Measurements from ENCODE around the gene SLAMF1.

SLAMF1 gene

DNA sequence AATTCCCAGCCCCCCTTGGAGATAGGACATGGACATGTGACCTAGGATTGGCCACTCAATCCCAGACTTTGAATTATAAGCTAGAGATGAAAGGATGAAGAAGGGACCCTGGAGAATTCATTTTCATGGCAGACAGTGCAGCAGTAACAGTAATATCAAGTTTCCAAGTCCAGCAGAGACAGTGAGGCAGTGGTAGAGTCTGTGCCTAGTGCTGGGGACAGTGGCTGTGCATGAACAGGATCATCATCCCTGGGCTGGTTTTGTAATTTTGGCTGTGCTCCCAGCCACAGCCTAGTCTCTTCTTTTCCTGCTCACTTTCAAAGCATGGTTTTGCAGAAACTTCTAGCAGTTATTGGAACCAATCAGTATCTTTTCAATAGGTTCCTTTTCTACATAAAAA lies 37.9 kb downstream of the SLAMF1 start:
- no peak overlapping the region for H3K9ac ChIP-seq (ENCODE audit: low read length)
- H4K20me1 ChIP-seq (ENCODE audit: insufficient read depth, low read length) = no peaks in the 10 kb centered on the region
- H2AFZ ChIP-seq (ENCODE audit: low read depth, low read length) = no peak overlapping the region
- TF ChIP-seq, protein P1, sequence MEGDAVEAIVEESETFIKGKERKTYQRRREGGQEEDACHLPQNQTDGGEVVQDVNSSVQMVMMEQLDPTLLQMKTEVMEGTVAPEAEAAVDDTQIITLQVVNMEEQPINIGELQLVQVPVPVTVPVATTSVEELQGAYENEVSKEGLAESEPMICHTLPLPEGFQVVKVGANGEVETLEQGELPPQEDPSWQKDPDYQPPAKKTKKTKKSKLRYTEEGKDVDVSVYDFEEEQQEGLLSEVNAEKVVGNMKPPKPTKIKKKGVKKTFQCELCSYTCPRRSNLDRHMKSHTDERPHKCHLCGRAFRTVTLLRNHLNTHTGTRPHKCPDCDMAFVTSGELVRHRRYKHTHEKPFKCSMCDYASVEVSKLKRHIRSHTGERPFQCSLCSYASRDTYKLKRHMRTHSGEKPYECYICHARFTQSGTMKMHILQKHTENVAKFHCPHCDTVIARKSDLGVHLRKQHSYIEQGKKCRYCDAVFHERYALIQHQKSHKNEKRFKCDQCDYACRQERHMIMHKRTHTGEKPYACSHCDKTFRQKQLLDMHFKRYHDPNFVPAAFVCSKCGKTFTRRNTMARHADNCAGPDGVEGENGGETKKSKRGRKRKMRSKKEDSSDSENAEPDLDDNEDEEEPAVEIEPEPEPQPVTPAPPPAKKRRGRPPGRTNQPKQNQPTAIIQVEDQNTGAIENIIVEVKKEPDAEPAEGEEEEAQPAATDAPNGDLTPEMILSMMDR (IDR thresholded peaks at IDR 0.05; ENCODE audit: low read depth, low read length) = no peak
- no peak for TF ChIP-seq EZH2phosphoT487 (IDR thresholded peaks at IDR 0.05; ENCODE audit: low read depth)
- no peak overlapping the region for H3K27ac ChIP-seq (ENCODE audit: low read length)
- H3K79me2 ChIP-seq (ENCODE audit: low read length) = no peaks in the 10 kb centered on the region
- H3K9me3 ChIP-seq (ENCODE audit: insufficient read depth, low read length) = no peaks in the 10 kb centered on the region
- peaks cover 56% of the 10 kb centered on the region for H3K4me1 ChIP-seq (ENCODE audit: low read length)
- H3K4me3 ChIP-seq (ENCODE audit: low read length) = no peak overlapping the region
- peaks cover 9% of the 10 kb centered on the region; the same call in 1 of the 2 replicates for H3K27me3 ChIP-seq (ENCODE audit: low read depth, low read length)
- H3K36me3 ChIP-seq (replicated peaks; ENCODE audit: low read depth, low read length) = no peaks in the 10 kb centered on the region
- no peak overlapping the region for H3K4me2 ChIP-seq (ENCODE audit: low read length)

DNA sequence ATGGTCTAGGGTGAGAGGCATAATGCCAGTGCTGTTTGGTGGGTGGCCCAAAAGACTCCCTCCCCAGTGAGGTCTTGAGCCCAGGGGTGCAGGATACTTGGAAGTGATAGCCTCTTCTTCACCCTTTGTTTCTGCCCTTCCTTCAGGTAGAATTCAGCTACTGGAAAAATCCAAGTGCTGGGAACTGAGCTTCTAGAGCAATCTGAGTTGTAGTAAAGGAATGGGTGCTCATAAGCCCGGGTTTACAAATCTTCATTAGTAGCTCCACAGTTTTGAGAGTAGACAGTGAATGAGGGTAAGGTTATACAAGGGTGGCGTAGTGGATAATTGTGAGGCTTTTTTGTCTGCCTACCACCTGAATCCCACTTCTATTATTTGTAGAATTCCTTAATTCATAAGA lies 38.3 kb downstream of the SLAMF1 start:
- Histone ChIP-seq H3K79me2 (ENCODE audit: low read length) (no peaks in the 10 kb centered on the region), H3K27me3 (ENCODE audit: low read depth, low read length) (peaks cover 5% of the 10 kb centered on the region; the same call in 1 of the 2 replicates), H3K27ac (ENCODE audit: low read length) (no peak overlapping the region), H3K4me3 (ENCODE audit: low read length) (no peak overlapping the region), H3K4me1 (ENCODE audit: low read length) (peaks cover 56% of the 10 kb centered on the region), H3K4me2 (ENCODE audit: low read length) (no peak overlapping the region), H3K9me3 (ENCODE audit: insufficient read depth, low read length) (no peaks in the 10 kb centered on the region), H4K20me1 (ENCODE audit: insufficient read depth, low read length) (no peaks in the 10 kb centered on the region), H3K36me3 (replicated peaks; ENCODE audit: low read depth, low read length) (no peaks in the 10 kb centered on the region), H2AFZ (ENCODE audit: low read depth, low read length) (no peak overlapping the region), H3K9ac (ENCODE audit: low read length) (no peak overlapping the region)
- TF ChIP-seq, protein P1 (IDR thresholded peaks at IDR 0.05; ENCODE audit: low read depth, low read length) = no peak
- TF ChIP-seq EZH2phosphoT487 (IDR thresholded peaks at IDR 0.05; ENCODE audit: low read depth) = no peak

DNA sequence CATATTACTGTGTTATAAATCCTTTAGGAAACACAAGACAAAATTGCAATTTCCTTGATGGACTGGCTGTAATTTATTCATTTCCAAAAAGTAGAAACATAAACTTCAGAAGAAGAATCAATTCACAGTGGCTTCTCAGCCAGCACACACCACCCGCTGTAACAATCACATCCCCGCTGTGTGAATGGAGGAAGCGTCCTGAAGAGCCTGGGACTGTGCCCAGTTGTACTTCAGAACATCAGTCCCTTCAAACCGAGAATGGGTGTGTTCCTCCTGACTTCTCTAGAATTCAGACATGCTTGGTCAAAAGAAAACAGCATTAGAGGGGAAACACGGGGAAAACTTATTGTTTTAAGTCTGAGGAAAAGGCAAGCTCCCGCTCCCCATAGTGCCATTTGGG lies 38.8 kb downstream of the SLAMF1 start:
- Histone ChIP-seq H3K27me3 (ENCODE audit: low read depth, low read length) (peaks cover 2% of the 10 kb centered on the region; the same call in 1 of the 2 replicates), H3K9me3 (ENCODE audit: insufficient read depth, low read length) (no peaks in the 10 kb centered on the region), H3K79me2 (ENCODE audit: low read length) (no peaks in the 10 kb centered on the region), H4K20me1 (ENCODE audit: insufficient read depth, low read length) (no peaks in the 10 kb centered on the region), H3K36me3 (replicated peaks; ENCODE audit: low read depth, low read length) (no peaks in the 10 kb centered on the region), H3K27ac (ENCODE audit: low read length) (no peak overlapping the region), H2AFZ (ENCODE audit: low read depth, low read length) (no peak overlapping the region), H3K4me2 (ENCODE audit: low read length) (no peak overlapping the region), H3K4me1 (ENCODE audit: low read length) (peaks cover 56% of the 10 kb centered on the region), H3K9ac (ENCODE audit: low read length) (no peak overlapping the region), H3K4me3 (ENCODE audit: low read length) (no peak overlapping the region)
- no peak for TF ChIP-seq EZH2phosphoT487 (IDR thresholded peaks at IDR 0.05; ENCODE audit: low read depth)
- TF ChIP-seq, protein P1 (IDR thresholded peaks at IDR 0.05; ENCODE audit: low read depth, low read length) = no peak

DNA sequence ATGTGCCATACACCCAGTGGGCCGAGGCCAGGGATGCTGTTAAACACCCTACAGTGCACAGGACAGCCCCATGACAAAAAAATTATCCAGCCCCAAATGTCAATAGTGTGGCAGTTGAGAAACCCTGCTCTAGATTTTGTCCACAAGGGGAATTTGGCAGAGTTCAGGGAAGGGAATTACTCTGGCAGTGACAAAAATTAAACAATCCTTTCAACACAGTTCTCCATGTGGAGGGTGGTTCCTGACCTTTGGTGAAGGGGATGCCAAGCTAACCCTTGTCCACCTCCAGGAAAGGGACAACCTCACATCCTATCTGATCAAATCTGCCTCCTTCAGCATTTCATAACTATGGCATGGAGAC lies 39.2 kb downstream of the SLAMF1 start:
- H4K20me1 ChIP-seq (ENCODE audit: insufficient read depth, low read length) = no peaks in the 10 kb centered on the region
- no peaks in the 10 kb centered on the region for H3K27me3 ChIP-seq (ENCODE audit: low read depth, low read length)
- H3K9ac ChIP-seq (ENCODE audit: low read length) = no peak overlapping the region
- H3K9me3 ChIP-seq (ENCODE audit: insufficient read depth, low read length) = no peaks in the 10 kb centered on the region
- no peaks in the 10 kb centered on the region for H3K36me3 ChIP-seq (replicated peaks; ENCODE audit: low read depth, low read length)
- TF ChIP-seq, protein P1 (IDR thresholded peaks at IDR 0.05; ENCODE audit: low read depth, low read length) = no peak
- no peak for TF ChIP-seq EZH2phosphoT487 (IDR thresholded peaks at IDR 0.05; ENCODE audit: low read depth)
- no peak overlapping the region for H3K4me3 ChIP-seq (ENCODE audit: low read length)
- H3K4me1 ChIP-seq (ENCODE audit: low read length) = peaks cover 56% of the 10 kb centered on the region
- no peaks in the 10 kb centered on the region for H3K79me2 ChIP-seq (ENCODE audit: low read length)
- no peak overlapping the region for H3K4me2 ChIP-seq (ENCODE audit: low read length)
- H2AFZ ChIP-seq (ENCODE audit: low read depth, low read length) = no peak overlapping the region
- no peak overlapping the region for H3K27ac ChIP-seq (ENCODE audit: low read length)
